H1 (cell line): ENCODE data around the gene CASZ1. TPM values are rescaled to one million over a fixed set of nuclear protein-coding genes. Genes with fewer than 3 reads are reported as not detected.

Experiments used
- CTCF ChIA-PET: fragments of 300-600 bp; sonication (Branson Sonifier 250); formaldehyde crosslinking; loops from one replicate; lab custom pipeline; 2021; ENCODE audit not compliant: partially characterized antibody; lab: Charles Lee
- POLR2A ChIA-PET: fragments of 300-600 bp; sonication (Branson Sonifier 250); formaldehyde crosslinking; loops from one replicate; lab custom pipeline; 2021; ENCODE audit warnings: inconsistent platforms; ENCODE audit not compliant: partially characterized antibody; lab: Charles Lee
- DNase-seq, 2 experiments: peaks; one replicate each; pipeline versions ENCODE4 v3.0.0 to v3.0.0-alpha.2; 2010 to 2022; ENCODE audit warnings: low spot score in 2 of 2, low read depth in 1 of 2, mixed read lengths in 1 of 2
- FAIRE-seq: peaks from 2 replicates; lab custom pipeline; 2011; peaks lifted over from hg19 to GRCh38; lab: Jason Lieb, UNC
- H2AFZ ChIP-seq: 2 replicates; pipeline ENCODE4 v1.8.1; 2012; ENCODE audit warnings: low read length, inconsistent platforms
- H2AK5ac ChIP-seq: 2 replicates; pipeline ENCODE4 v1.6.1; 2013; ENCODE audit warnings: low read depth, low read length
- H2BK120ac ChIP-seq: replicated peaks from 2 replicates; pipeline ENCODE3; 2013; ENCODE audit warnings: low read depth, low read length, inconsistent platforms
- H2BK12ac ChIP-seq: 2 replicates; pipeline ENCODE4 v1.6.1; 2013; ENCODE audit warnings: low read depth, low read length
- H2BK15ac ChIP-seq: 2 replicates; pipeline ENCODE4 v1.6.1; 2013; ENCODE audit warnings: low read length
- H2BK20ac ChIP-seq: 2 replicates; pipeline ENCODE4 v1.6.1; 2013; ENCODE audit warnings: low read length
- H2BK5ac ChIP-seq: 2 replicates; pipeline ENCODE4 v1.6.1; 2013; ENCODE audit warnings: low read depth, low read length
- H3K14ac ChIP-seq: 2 replicates; pipeline ENCODE4 v1.6.1; 2013; ENCODE audit warnings: inconsistent platforms; ENCODE audit not compliant: insufficient read length
- H3K18ac ChIP-seq: 2 replicates; pipeline ENCODE4 v1.6.1; 2013; ENCODE audit warnings: low read length; ENCODE audit errors: extremely low read depth
- H3K23ac ChIP-seq: 2 replicates; pipeline ENCODE4 v1.6.1; 2013; ENCODE audit warnings: inconsistent platforms; ENCODE audit not compliant: insufficient read length
- H3K23me2 ChIP-seq: 2 replicates; pipeline ENCODE4 v1.6.1; 2013; ENCODE audit warnings: low read depth, low read length
- H3K27ac ChIP-seq: 2 replicates; pipeline ENCODE4 v1.6.1; 2011; ENCODE audit warnings: low read depth, low read length, inconsistent platforms
- H3K27me3 ChIP-seq, 4 experiments: replicated peaks in 1 of 4; 1 replicate in 1 of 4; 2 replicates in 3 of 4; pipeline versions ENCODE4 v1.6.1 to v1.8.1; 2011 to 2013; ENCODE audit warnings: low read length in 3 of 4, mild to moderate bottlenecking in 3 of 4, inconsistent platforms in 2 of 4, mixed read lengths in 2 of 4, moderate library complexity in 1 of 4; ENCODE audit not compliant: control insufficient read depth in 3 of 4, insufficient read depth in 3 of 4; ENCODE audit errors: extremely low read depth in 1 of 4
- H3K36me3 ChIP-seq, 4 experiments: 2 replicates each; pipeline versions ENCODE4 v1.6.1 to v1.8.1; 2011 to 2013; ENCODE audit warnings: mild to moderate bottlenecking in 4 of 4, low read length in 3 of 4, moderate library complexity in 2 of 4, control low read depth in 1 of 4, inconsistent platforms in 1 of 4; ENCODE audit not compliant: insufficient read depth in 4 of 4, control insufficient read depth in 2 of 4
- H3K4ac ChIP-seq: replicated peaks from 2 replicates; pipeline ENCODE3; 2013; ENCODE audit warnings: low read length, low read depth, mixed read lengths, inconsistent platforms; ENCODE audit not compliant: insufficient read length
- H3K4me1 ChIP-seq, 4 experiments: replicated peaks in 1 of 4; 1 replicate in 1 of 4; 2 replicates in 3 of 4; pipeline versions ENCODE4 v1.6.1 to v1.8.1; 2011 to 2013; ENCODE audit warnings: low read length in 3 of 4, inconsistent platforms in 2 of 4, mixed read lengths in 1 of 4; ENCODE audit not compliant: insufficient read depth in 4 of 4, control insufficient read depth in 3 of 4
- H3K4me2 ChIP-seq, 2 experiments: 2 replicates each; pipeline versions ENCODE4 v1.6.1 to v1.8.1; 2011 to 2013; ENCODE audit warnings: low read depth in 2 of 2, low read length in 2 of 2, control low read depth in 1 of 2, inconsistent platforms in 1 of 2, mild to moderate bottlenecking in 1 of 2; ENCODE audit not compliant: insufficient read depth in 1 of 2
- H3K4me3 ChIP-seq, 4 experiments: fragments of 200-600, 300-600 bp in 1 of 4; sonication (generic), shearing (Covaris generic), sonication (Bioruptor Twin) in 1 of 4; 2 replicates each; pipeline versions ENCODE4 v1.5.1 to v1.8.1; 2011 to 2016; ENCODE audit warnings: low read length in 4 of 4, low read depth in 3 of 4, control low read depth in 2 of 4, inconsistent platforms in 2 of 4, mild to moderate bottlenecking in 2 of 4, mixed read lengths in 1 of 4, moderate library complexity in 1 of 4; ENCODE audit not compliant: insufficient read depth in 2 of 4; ENCODE audit errors: extremely low read depth in 1 of 4
- H3K56ac ChIP-seq: replicated peaks from 2 replicates; pipeline ENCODE3; 2013; ENCODE audit warnings: low read depth, mild to moderate bottlenecking, mixed read lengths, low read length, inconsistent platforms; ENCODE audit not compliant: insufficient read length
- H3K79me1 ChIP-seq: 2 replicates; pipeline ENCODE4 v1.6.1; 2013; ENCODE audit warnings: low read depth, low read length, control low read depth
- H3K79me2 ChIP-seq, 2 experiments: 2 replicates each; pipeline versions ENCODE4 v1.6.1 to v1.8.1; 2012 to 2013; ENCODE audit warnings: low read length in 2 of 2, mild to moderate bottlenecking in 2 of 2, inconsistent platforms in 1 of 2; ENCODE audit not compliant: insufficient read depth in 2 of 2, control insufficient read depth in 1 of 2
- H3K9ac ChIP-seq, 4 experiments: replicated peaks in 1 of 4; 1 replicate in 1 of 4; 2 replicates in 3 of 4; pipeline versions ENCODE4 v1.6.1 to v1.8.1; 2011 to 2013; ENCODE audit warnings: low read depth in 3 of 4, low read length in 3 of 4, control low read depth in 2 of 4, mild to moderate bottlenecking in 2 of 4, moderate library complexity in 2 of 4, inconsistent platforms in 1 of 4; ENCODE audit errors: extremely low read depth in 1 of 4
- H3K9me3 ChIP-seq, 2 experiments: 2 replicates each; pipeline versions ENCODE4 v1.6.1 to v1.8.1; 2012 to 2013; ENCODE audit warnings: mild to moderate bottlenecking in 2 of 2, moderate library complexity in 2 of 2, control low read depth in 1 of 2, inconsistent platforms in 1 of 2, low read depth in 1 of 2, low read length in 1 of 2, mixed read lengths in 1 of 2; ENCODE audit not compliant: insufficient read depth in 2 of 2
- H4K20me1 ChIP-seq, 2 experiments: replicated peaks in 1 of 2; 2 replicates each; pipeline versions ENCODE3 to v1.8.1; 2011 to 2013; ENCODE audit warnings: inconsistent platforms in 2 of 2, low read length in 2 of 2, mild to moderate bottlenecking in 1 of 2; ENCODE audit not compliant: insufficient read depth in 2 of 2, control insufficient read depth in 1 of 2
- H4K5ac ChIP-seq: 2 replicates; pipeline ENCODE4 v1.6.1; 2013; ENCODE audit warnings: low read length, low read depth, mixed read lengths, inconsistent platforms; ENCODE audit not compliant: insufficient read length
- H4K8ac ChIP-seq: 2 replicates; pipeline ENCODE4 v1.8.0; 2013; ENCODE audit warnings: mild to moderate bottlenecking, moderate library complexity, low read length, inconsistent platforms; ENCODE audit not compliant: insufficient read depth; ENCODE audit errors: extremely low read depth
- H4K91ac ChIP-seq: replicated peaks from 2 replicates; pipeline ENCODE3; 2013; ENCODE audit warnings: low read length, mixed read lengths, inconsistent platforms; ENCODE audit not compliant: insufficient read length
- CHD1 ChIP-seq: IDR thresholded peaks from 2 replicates; pipeline ENCODE4 v1.6.1; 2012; ENCODE audit warnings: low read depth, low read length, improper control_type of control experiment
- CHD2 ChIP-seq: IDR thresholded peaks from 2 replicates; pipeline ENCODE4 v1.6.1; 2012; ENCODE audit warnings: low read length, improper control_type of control experiment
- CTBP2 ChIP-seq: IDR thresholded peaks from 2 replicates; pipeline ENCODE4 v1.7.0; 2011; ENCODE audit warnings: borderline replicate concordance, mild to moderate bottlenecking, moderate library complexity, mixed read lengths, low read length; ENCODE audit not compliant: insufficient read depth, insufficient read length
- E2F6 ChIP-seq: IDR thresholded peaks from 2 replicates; pipeline ENCODE4 v1.6.1; 2012; ENCODE audit warnings: inconsistent platforms
- GTF2F1 ChIP-seq: IDR thresholded peaks from 2 replicates; pipeline ENCODE4 v1.6.1; 2012; ENCODE audit warnings: low read depth, low read length, improper control_type of control experiment, borderline replicate concordance
- JUN ChIP-seq: IDR thresholded peaks from 2 replicates; pipeline ENCODE4 v1.6.1; 2011; ENCODE audit warnings: low read depth, mild to moderate bottlenecking, improper control_type of control experiment, low read length
- KDM4A ChIP-seq: IDR thresholded peaks from one replicate; pipeline ENCODE4 v1.7.1; 2012; ENCODE audit warnings: low read depth, mild to moderate bottlenecking, moderate library complexity, low read length, inconsistent platforms; ENCODE audit not compliant: severe bottlenecking
- NANOG ChIP-seq: IDR thresholded peaks from 2 replicates; pipeline ENCODE4 v1.6.1; 2011; ENCODE audit warnings: low read length, low read depth, mild to moderate bottlenecking, inconsistent platforms; ENCODE audit not compliant: insufficient read depth, poor library complexity, severe bottlenecking
- RBBP5 ChIP-seq: IDR thresholded peaks from 2 replicates; pipeline ENCODE4 v1.7.1; 2012; ENCODE audit warnings: low read depth, mild to moderate bottlenecking, inconsistent platforms, low read length, moderate library complexity, borderline replicate concordance
- WGBS, 2 experiments: shearing (Covaris generic) in 1 of 2; methylation state at CpG; one replicate each; pipeline versions ENCODE4 v1.1.6 to v1.1.7; 2013 to 2015; ENCODE audit warnings: low lambda C conversion rate in 2 of 2, mixed read lengths in 2 of 2, inconsistent platforms in 1 of 2, low coverage in 1 of 2, missing lambda C conversion rate in 1 of 2; ENCODE audit not compliant: insufficient replicate concordance in 2 of 2, insufficient coverage in 1 of 2, insufficient read length in 1 of 2; ENCODE audit errors: extremely low coverage in 1 of 2, missing lambda C conversion rate in 1 of 2; 5-methylcytosine and 5-hydroxymethylcytosine counted together
- polyA plus RNA-seq, 7 experiments: library from polyadenylated mRNA; depleted of rRNA in 3 of 7; stranded (reverse) in 5 of 7; unstranded in 2 of 7; fragments of >200 nt in 5 of 7; fragments of 200-250 nt in 2 of 7; gene quantifications; 1 replicate in 5 of 7; 2 replicates in 1 of 7; 4 replicates in 1 of 7; pipeline versions ENCODE4 v1.2.1 to v1.2.3, GENCODE V29; 2011 to 2013; ENCODE audit warnings: missing spikeins in 2 of 7, mixed read lengths in 2 of 7
- total RNA-seq: library from RNA; stranded (reverse); fragmentation: NEBNext Ultra II Directional; extraction: Animal tissue kit (Norgen Biotek cat#: 25700); gene quantifications from 2 replicates; pipeline ENCODE4 v1.2.1, GENCODE V29; 2021

The CASZ1 gene
- total and polyA plus RNA-seq, 2 of the 8 experiments (the other 6 are each of a cell fraction or from before 2014, with no cell fraction given), result 4.4 to 7.7 TPM

DNA sequence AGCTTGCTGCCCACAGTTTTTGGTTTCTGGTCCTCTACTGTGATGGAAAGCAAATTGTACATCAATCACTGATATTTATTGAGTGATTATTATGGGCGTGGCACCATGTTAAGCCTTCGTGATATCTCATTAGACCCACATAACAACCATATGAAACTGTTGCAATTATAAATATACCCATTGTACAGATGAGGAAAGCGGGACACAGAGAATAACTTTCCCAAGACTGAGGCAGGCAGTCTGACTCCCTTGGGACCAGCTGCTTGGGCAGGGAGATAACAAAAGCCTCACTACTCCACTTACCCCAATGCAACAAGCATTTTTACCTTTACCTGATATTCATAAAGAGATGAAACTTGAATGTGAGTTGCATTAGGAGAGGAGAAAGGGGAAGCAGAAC, 4.3 kb upstream of the CASZ1 start:
- Histone ChIP-seq H3K9me3 (no peaks in the 10 kb centered on the region), H3K9ac (no peak overlapping the region), H3K79me2 (no peaks in the 10 kb centered on the region), H2BK15ac (no peak overlapping the region), H4K8ac (no peak overlapping the region), H4K20me1 (no peaks in the 10 kb centered on the region), H3K4me3 (no peak overlapping the region), H3K27me3 (peaks cover 0 to 4% (median 1%) of the 10 kb centered on the region in 4 experiments; a peak in 3 of 7 replicates), H3K79me1 (no peaks in the 10 kb centered on the region), H4K5ac (no peak overlapping the region), H3K23ac (no peak overlapping the region), H3K14ac (no peak overlapping the region), H3K23me2 (no peaks in the 10 kb centered on the region; the same call in 1 of the 2 replicates), H2AFZ (no peak overlapping the region), H2BK20ac (no peak overlapping the region), H3K4ac (no peak overlapping the region), H4K91ac (no peak overlapping the region), H3K36me3 (no peaks in the 10 kb centered on the region), H2BK12ac (no peak overlapping the region), H2BK120ac (no peak overlapping the region), H3K4me1 (peaks cover 2 to 7% (median 5%) of the 10 kb centered on the region in 4 experiments; a peak in 6 of 7 replicates), H3K56ac (no peak overlapping the region), H2BK5ac (no peak overlapping the region), H3K18ac (no peak overlapping the region), H3K4me2 (no peak overlapping the region), H3K27ac (no peak overlapping the region), H2AK5ac (no peak overlapping the region)
- ChIA-PET POLR2A (interaction anchor here (1.2 kb wide), 1 partner anchor 14 kb away, joined by 3 read pairs; no protein-coding TSS in a partner anchor), CTCF (interaction anchor here (0.6 to 2.1 kb wide), 7 partner anchors 14 to 307 kb away, joined by 3 to 8 read pairs (median 3); no protein-coding TSS in a partner anchor)
- TF ChIP-seq GTF2F1, result no peak
- no peak for TF ChIP-seq E2F6
- no peak for TF ChIP-seq CTBP2
- TF ChIP-seq RBBP5, result no peak
- TF ChIP-seq JUN, result no peak
- TF ChIP-seq KDM4A, result no peak
- TF ChIP-seq CHD2, result no peak
- no peak for TF ChIP-seq NANOG
- TF ChIP-seq CHD1, result no peak
- FAIRE-seq (no peak), DNase-seq (no peak)
- WGBS, 2 experiments, result 79% methylated on average over 3 of the region's 3 CpGs; no CpG with 5 or more reads in 1 of the 2 experiments
